Lower lobe of right lung (tissue), 2 donors: ENCODE results near the gene BTBD1. TPM values are rescaled to one million over a fixed set of nuclear protein-coding genes. Genes with fewer than 3 reads are reported as not detected.

Experiments
- ATAC-seq, 2 donors: fragments of 200-7000 bp; cut with Tn5 transposase; one replicate each; pipeline ENCODE4 v1.9.1; 2020 to 2022; ENCODE audit warnings: mild to moderate bottlenecking in 2 of 2, moderate library complexity in 2 of 2
- DNase-seq: peaks from one replicate; pipeline ENCODE4 v3.0.0-alpha.2; 2020
- H3K27ac ChIP-seq: fragments of 200-600 bp; one replicate; pipeline ENCODE4 v1.8.0; 2022
- H3K27me3 ChIP-seq: fragments of 200-600 bp; one replicate; pipeline ENCODE4 v1.8.0; 2022; ENCODE audit warnings: low read depth
- H3K36me3 ChIP-seq: fragments of 200-600 bp; one replicate; pipeline ENCODE4 v1.8.0; 2022; ENCODE audit warnings: mild to moderate bottlenecking
- H3K4me1 ChIP-seq: fragments of 200-600 bp; one replicate; pipeline ENCODE4 v1.8.0; 2022
- H3K4me3 ChIP-seq: fragments of 200-600 bp; one replicate; pipeline ENCODE4 v1.8.0; 2022; ENCODE audit warnings: mild to moderate bottlenecking
- H3K9me3 ChIP-seq: fragments of 200-600 bp; one replicate; pipeline ENCODE4 v1.8.0; 2022
- CTCF ChIP-seq: fragments of 200-600 bp; IDR thresholded peaks from one replicate; pipeline ENCODE4 v1.8.0; 2022; ENCODE audit warnings: antibody characterized with exemption, mild to moderate bottlenecking
- intact Hi-C: fragments of 100-400 bp; cut with DNase I; formaldehyde crosslinking; loops from one replicate; pipeline ENCODE4 v1.11.0; 2022
- microRNA-seq: library from miRNA; unstranded; fragments of <30 nt; microRNA quantifications from one replicate; pipeline ENCODE4 v1.2.0, GENCODE V29; 2020; ENCODE audit warnings: borderline number of aligned reads
- total RNA-seq: library from RNA; stranded (reverse); fragmentation: NEBNext Ultra II Directional; extraction: Animal tissue kit (Norgen Biotek cat#: 25700); gene quantifications from one replicate; pipeline ENCODE4 v1.2.1, GENCODE V29; 2021
- donor health status: DM: no; HTN: yes; CAD: no; lungs with severe emphysema.

BTBD1 gene
- total RNA-seq, 1 donor from 2014 or later: 43.0 TPM

- no peak for TF ChIP-seq CTCF
- no peaks in the 10 kb centered on the region for H3K4me1 ChIP-seq
- H3K9me3 ChIP-seq: no peaks in the 10 kb centered on the region
- no peak overlapping the region for H3K4me3 ChIP-seq
- no peaks in the 10 kb centered on the region for H3K36me3 ChIP-seq
- no peaks in the 10 kb centered on the region for H3K27me3 ChIP-seq
- no peak overlapping the region for H3K27ac ChIP-seq
- ATAC-seq (no peak), DNase-seq (no peak)
- intact Hi-C loops: no loop called here
Measured at GRCh38 chr15:82969353-82969752, 97.7 kb downstream of the BTBD1 start.

DNA sequence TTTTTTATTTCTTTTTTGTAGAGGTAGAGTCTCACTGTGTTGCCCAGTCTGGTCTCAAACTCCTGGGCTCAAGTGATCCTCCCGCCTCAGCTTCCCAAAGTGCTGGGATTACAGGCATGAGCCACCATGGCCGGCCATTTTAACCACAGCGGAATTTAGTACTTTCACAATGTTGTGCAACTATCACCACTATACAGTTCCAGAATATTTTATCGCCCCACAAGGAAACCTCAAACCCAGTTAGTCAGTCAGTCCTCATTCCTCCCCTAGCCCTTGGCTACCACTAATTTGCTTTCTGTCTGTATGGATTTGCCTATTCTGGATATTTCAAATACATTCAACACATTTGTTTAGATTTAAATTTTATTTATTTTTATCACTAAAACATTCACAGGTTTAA lies 99.0 kb downstream of the BTBD1 start:
- no peak overlapping the region for H3K27ac ChIP-seq
- ATAC-seq (no peak), DNase-seq (no peak)
- H3K36me3 ChIP-seq: no peaks in the 10 kb centered on the region
- intact Hi-C loops: no loop called here
- H3K9me3 ChIP-seq: no peaks in the 10 kb centered on the region
- no peak overlapping the region for H3K4me3 ChIP-seq
- no peaks in the 10 kb centered on the region for H3K4me1 ChIP-seq
- H3K27me3 ChIP-seq: no peaks in the 10 kb centered on the region
- TF ChIP-seq CTCF: no peak

- DNase-seq: no peak
- intact Hi-C loops: no loop called here
- no peak for TF ChIP-seq CTCF
Measured at GRCh38 chr15:82966671-82967071, 100.4 kb downstream of the BTBD1 start.

More at GRCh38 chr15:82966671-82967071, 100.4 kb downstream of the BTBD1 start:
- Histone ChIP-seq H3K4me3 (no peak overlapping the region), H3K36me3 (no peaks in the 10 kb centered on the region), H3K27ac (no peak overlapping the region), H3K9me3 (no peaks in the 10 kb centered on the region), H3K4me1 (no peaks in the 10 kb centered on the region), H3K27me3 (no peaks in the 10 kb centered on the region)
- no peak for ATAC-seq

Small RNA genes lying within 50 kb of the gene (microRNA-seq; reads per million reads assigned to microRNA genes)
- gene MIR4515: not detected

Other genes starting within 250 kb of the BTBD1 start
- gene HOMER2, start 114.5 kb downstream of the BTBD1 start, total RNA-seq: 16.2 TPM
- 17.9 TPM for gene RAMAC, start 81.0 kb downstream of the BTBD1 start, total RNA-seq
- 17.8 TPM for gene C15orf40, start 55.6 kb downstream of the BTBD1 start, total RNA-seq
- 31.2 TPM for gene TM6SF1, start 40.4 kb upstream of the BTBD1 start, total RNA-seq
- 26.5 TPM for gene HDGFL3, start 140.6 kb upstream of the BTBD1 start, total RNA-seq
- gene BNC1, start 217.4 kb upstream of the BTBD1 start, total RNA-seq: 0.21 TPM